ENCODE measurements around the gene PGA3.
"Not testable (repeated sequence)": the region's sequence is repeated elsewhere in the genome, so short reads cannot be mapped to it uniquely, and the experiment has no call there.

PGA3 gene

GRCh38 chr11:61163714-61164605 lies 39.4 kb upstream of the PGA3 start:
- ATAC-seq: no peak
- TF ChIP-seq CSRNP3 (CRISPR knock-in tag; IDR thresholded peaks at IDR 0.05) (no peak), ESRRG (CRISPR knock-in tag; IDR thresholded peaks at IDR 0.05) (no peak), GLIS3 (CRISPR knock-in tag; IDR thresholded peaks at IDR 0.05) (no peak), ZFP3 (CRISPR knock-in tag; IDR thresholded peaks at IDR 0.05) (no peak), SNAI2 (CRISPR knock-in tag; IDR thresholded peaks at IDR 0.05) (no peak), TSHZ2 (CRISPR knock-in tag; IDR thresholded peaks at IDR 0.05) (no peak), OSR1 (CRISPR knock-in tag; IDR thresholded peaks at IDR 0.05) (no peak)
- TF ChIP-seq, protein P1, sequence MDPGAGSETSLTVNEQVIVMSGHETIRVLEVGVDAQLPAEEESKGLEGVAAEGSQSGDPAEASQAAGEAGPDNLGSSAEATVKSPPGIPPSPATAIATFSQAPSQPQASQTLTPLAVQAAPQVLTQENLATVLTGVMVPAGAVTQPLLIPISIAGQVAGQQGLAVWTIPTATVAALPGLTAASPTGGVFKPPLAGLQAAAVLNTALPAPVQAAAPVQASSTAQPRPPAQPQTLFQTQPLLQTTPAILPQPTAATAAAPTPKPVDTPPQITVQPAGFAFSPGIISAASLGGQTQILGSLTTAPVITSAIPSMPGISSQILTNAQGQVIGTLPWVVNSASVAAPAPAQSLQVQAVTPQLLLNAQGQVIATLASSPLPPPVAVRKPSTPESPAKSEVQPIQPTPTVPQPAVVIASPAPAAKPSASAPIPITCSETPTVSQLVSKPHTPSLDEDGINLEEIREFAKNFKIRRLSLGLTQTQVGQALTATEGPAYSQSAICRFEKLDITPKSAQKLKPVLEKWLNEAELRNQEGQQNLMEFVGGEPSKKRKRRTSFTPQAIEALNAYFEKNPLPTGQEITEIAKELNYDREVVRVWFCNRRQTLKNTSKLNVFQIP (CRISPR knock-in tag; IDR thresholded peaks at IDR 0.05; ENCODE audit: borderline replicate concordance, low read depth): no peak

GRCh38 chr11:61164606-61165424 lies 38.5 kb upstream of the PGA3 start:
- TF ChIP-seq TCF4 (CRISPR knock-in tag; IDR thresholded peaks at IDR 0.05; ENCODE audit: borderline replicate concordance) (no peak), CSRNP3 (CRISPR knock-in tag; IDR thresholded peaks at IDR 0.05) (no peak), BACH2 (CRISPR knock-in tag; IDR thresholded peaks at IDR 0.05; ENCODE audit: borderline replicate concordance) (no peak), ISL1 (CRISPR knock-in tag; IDR thresholded peaks at IDR 0.05) (no peak), OSR1 (CRISPR knock-in tag; IDR thresholded peaks at IDR 0.05) (no peak), ARNTL (CRISPR knock-in tag; IDR thresholded peaks at IDR 0.05; ENCODE audit: borderline replicate concordance, low read depth) (no peak)
- no peak for ATAC-seq

- not testable (repeated sequence) for ATAC-seq
Measured at GRCh38 chr11:61165785-61166184, 37.5 kb upstream of the PGA3 start.

DNA sequence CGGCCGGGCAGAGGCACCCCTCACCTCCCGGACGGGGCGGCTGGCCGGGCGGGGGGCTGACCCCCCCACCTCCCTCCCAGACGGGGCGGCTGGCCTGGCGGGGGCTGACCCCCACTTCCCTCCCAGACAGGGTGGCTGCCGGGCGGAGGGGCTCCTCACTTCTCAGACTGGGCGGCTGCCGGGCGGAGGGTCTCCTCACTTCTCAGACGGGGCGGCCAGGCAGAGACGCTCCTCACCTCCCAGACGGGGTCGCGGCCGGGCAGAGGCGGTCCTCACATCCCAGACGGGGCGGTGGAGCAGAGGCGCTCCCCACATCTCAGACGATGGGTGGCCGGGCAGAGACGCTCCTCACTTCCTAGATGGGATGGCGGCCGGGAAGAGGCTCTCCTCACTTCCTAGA lies 37.0 kb upstream of the PGA3 start:
- not testable (repeated sequence) for ATAC-seq

- TF ChIP-seq ZNF8 (CRISPR knock-in tag; IDR thresholded peaks at IDR 0.05) (no peak), ZNF565 (CRISPR knock-in tag; conservative IDR thresholded peaks at IDR 0.05; ENCODE audit: low read depth) (no peak), RARB (CRISPR knock-in tag; IDR thresholded peaks at IDR 0.05) (no peak), CSRNP3 (CRISPR knock-in tag; IDR thresholded peaks at IDR 0.05) (no peak), TCF4 (CRISPR knock-in tag; IDR thresholded peaks at IDR 0.05; ENCODE audit: borderline replicate concordance) (no peak)
- TF ChIP-seq, protein P2, sequence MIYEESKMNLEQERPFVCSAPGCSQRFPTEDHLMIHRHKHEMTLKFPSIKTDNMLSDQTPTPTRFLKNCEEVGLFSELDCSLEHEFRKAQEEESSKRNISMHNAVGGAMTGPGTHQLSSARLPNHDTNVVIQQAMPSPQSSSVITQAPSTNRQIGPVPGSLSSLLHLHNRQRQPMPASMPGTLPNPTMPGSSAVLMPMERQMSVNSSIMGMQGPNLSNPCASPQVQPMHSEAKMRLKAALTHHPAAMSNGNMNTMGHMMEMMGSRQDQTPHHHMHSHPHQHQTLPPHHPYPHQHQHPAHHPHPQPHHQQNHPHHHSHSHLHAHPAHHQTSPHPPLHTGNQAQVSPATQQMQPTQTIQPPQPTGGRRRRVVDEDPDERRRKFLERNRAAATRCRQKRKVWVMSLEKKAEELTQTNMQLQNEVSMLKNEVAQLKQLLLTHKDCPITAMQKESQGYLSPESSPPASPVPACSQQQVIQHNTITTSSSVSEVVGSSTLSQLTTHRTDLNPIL (CRISPR knock-in tag; IDR thresholded peaks at IDR 0.05; ENCODE audit: low read depth): no peak
- no peak for ATAC-seq
Measured at GRCh38 chr11:61168042-61168688, 35.1 kb upstream of the PGA3 start.
